ENCODE data around the gene ABCC1.
"Not testable (repeated sequence)": the region's sequence is repeated elsewhere in the genome, so short reads cannot be mapped to it uniquely, and the experiment has no call there.

ABCC1 gene

GRCh38 chr16:15949210-15950160, at the start of gene ABCC1:
TSS of gene ABCC1 (plus strand) at chr16:15949616. CDS start at chr16:15949752, 136 bp downstream.
- peak; percentile 72 for DNase-seq

GRCh38 chr16:15900357-15900756, 49.1 kb upstream of the ABCC1 start:
- no peak for DNase-seq

- no peak for DNase-seq
Observed at GRCh38 chr16:15900901-15901500, 48.4 kb upstream of the ABCC1 start.

GRCh38 chr16:15903960-15904359, 45.5 kb upstream of the ABCC1 start:
- no peak for DNase-seq

GRCh38 chr16:15906439-15906838, 43.0 kb upstream of the ABCC1 start:
- DNase-seq = no peak

- no peak for DNase-seq
Observed at GRCh38 chr16:15907863-15908478, 41.4 kb upstream of the ABCC1 start.

- no peak for DNase-seq
Observed at GRCh38 chr16:15911198-15911597, 38.2 kb upstream of the ABCC1 start.

GRCh38 chr16:15913046-15913698, 36.2 kb upstream of the ABCC1 start:
- DNase-seq = no peak

- DNase-seq = no peak
Observed at GRCh38 chr16:15915555-15916081, 33.8 kb upstream of the ABCC1 start.

GRCh38 chr16:15916323-15916722, 33.1 kb upstream of the ABCC1 start:
- no peak for DNase-seq

GRCh38 chr16:15918314-15918713, 31.1 kb upstream of the ABCC1 start:
- not testable (repeated sequence) for DNase-seq

GRCh38 chr16:15919331-15919730, 30.1 kb upstream of the ABCC1 start:
- no peak for DNase-seq

- DNase-seq = no peak
Observed at GRCh38 chr16:15924996-15925395, 24.4 kb upstream of the ABCC1 start.

- no peak for DNase-seq
Observed at GRCh38 chr16:15925631-15926030, 23.8 kb upstream of the ABCC1 start.

- no peak for DNase-seq
Observed at GRCh38 chr16:15928261-15929104, 20.9 kb upstream of the ABCC1 start.

- DNase-seq = no peak
Observed at GRCh38 chr16:15932939-15933338, 16.5 kb upstream of the ABCC1 start.

- no peak for DNase-seq
Observed at GRCh38 chr16:15933781-15934180, 15.6 kb upstream of the ABCC1 start.

GRCh38 chr16:15934991-15935390, 14.4 kb upstream of the ABCC1 start:
- no peak for DNase-seq

- DNase-seq = not testable (repeated sequence)
Observed at GRCh38 chr16:15936809-15937208, 12.6 kb upstream of the ABCC1 start.

GRCh38 chr16:15942931-15943690, 6.3 kb upstream of the ABCC1 start:
- no peak for DNase-seq

Data from CD4-positive, alpha-beta T cell treated with Interleukin-6 for 4 hours (primary cell).